AG04450 (cell line): ENCODE results near the gene COL5A1. TPM values are rescaled to one million over a fixed set of nuclear protein-coding genes. Genes with fewer than 3 reads are reported as not detected.
A peak's percentile ranks its signal among the peaks of the same experiment; 100 is the strongest.

Source experiments
- CTCF ChIA-PET: fragments of 300-600, 350-600 bp; formaldehyde crosslinking; extraction: SDS; loops from one replicate; lab custom pipeline; 2022; ENCODE audit warnings: antibody characterized with exemption, inconsistent platforms; lab: Charles Lee
- POLR2A ChIA-PET: fragments of 350-600 bp; formaldehyde crosslinking; extraction: SDS; loops from one replicate; lab custom pipeline; 2021; ENCODE audit warnings: antibody characterized with exemption, inconsistent platforms; lab: Yijun Ruan, JAX
- DNase-seq: peaks from one replicate; pipeline ENCODE4 v3.0.0-alpha.2; 2011; ENCODE audit warnings: low read depth, low spot score
- H3K27ac ChIP-seq: one replicate; pipeline ENCODE4 v1.5.1; 2012; ENCODE audit warnings: low read depth, low read length, control low read depth
- H3K27me3 ChIP-seq: one replicate; pipeline ENCODE4 v1.6.0; 2012; ENCODE audit warnings: low read length; ENCODE audit not compliant: control insufficient read depth, insufficient read depth
- H3K4me3 ChIP-seq: 2 replicates; pipeline ENCODE4 v1.5.1; 2011; ENCODE audit warnings: mild to moderate bottlenecking, low read depth, low read length, control low read depth
- H3K9me3 ChIP-seq: 2 replicates; pipeline ENCODE4 v1.5.1; 2012; ENCODE audit warnings: low read length; ENCODE audit not compliant: control insufficient read depth, insufficient read depth
- CTCF ChIP-seq: IDR thresholded peaks from 2 replicates; pipeline ENCODE4 v1.5.1; 2011; ENCODE audit warnings: low read depth, low read length, control low read depth, inconsistent platforms
- polyA plus RNA-seq: library from polyadenylated mRNA; depleted of rRNA; stranded (reverse); fragments of >200 nt; gene quantifications from 2 replicates; pipeline ENCODE4 v1.2.3, GENCODE V29; 2011

Gene COL5A1
- polyA plus RNA-seq, 1 experiment: 73.3 TPM

GRCh38 chr9:134602547-134603362 is 38.8 kb upstream of the COL5A1 start:
- TF ChIP-seq CTCF: no peak
- Histone ChIP-seq H3K4me3 (peak overlapping the region; percentile 7; the same call in 1 of the 2 replicates), H3K9me3 (peaks cover 10% of the 10 kb centered on the region), H3K27ac (peak overlapping the region; percentile 97), H3K27me3 (no peaks in the 10 kb centered on the region)
- ChIA-PET CTCF (interaction anchor here (0.9 kb wide), 1 partner anchor 153 kb away, joined by 6 read pairs; no protein-coding TSS in a partner anchor), POLR2A (interaction anchor here (0.5 to 1.7 kb wide), 10 partner anchors 22 to 146 kb away, joined by 3 to 10 read pairs (median 3); no protein-coding TSS in a partner anchor)
- peak; percentile 94 for DNase-seq

DNA sequence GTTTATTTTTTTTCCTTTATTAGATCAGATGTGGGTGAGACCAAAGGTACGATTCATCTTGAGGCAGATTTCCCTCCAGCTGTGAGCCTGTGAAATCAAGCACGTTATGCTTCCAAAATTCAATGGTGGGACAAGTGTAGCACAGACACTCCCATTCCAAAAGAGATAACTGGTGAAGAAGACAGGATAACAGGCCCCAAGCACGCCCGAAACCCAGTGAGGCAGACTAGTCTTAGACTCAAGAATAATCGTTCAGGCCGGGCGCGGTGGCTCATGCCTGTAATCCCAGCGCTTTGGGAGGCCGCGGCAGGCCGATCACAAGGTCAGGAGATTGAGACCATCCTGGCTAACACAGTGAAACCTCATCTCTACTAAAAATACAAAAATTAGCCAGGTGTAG is 36.8 kb upstream of the COL5A1 start:
- TF ChIP-seq CTCF: no peak
- no peaks in the 10 kb centered on the region for H3K27me3 ChIP-seq
- DNase-seq: no peak
- no peak overlapping the region for H3K4me3 ChIP-seq
- no peak overlapping the region for H3K27ac ChIP-seq
- ChIA-PET CTCF (no interaction called here), POLR2A (no interaction called here)
- peaks cover 10% of the 10 kb centered on the region for H3K9me3 ChIP-seq

- Histone ChIP-seq H3K27ac (no peak overlapping the region), H3K4me3 (no peak overlapping the region), H3K9me3 (peaks cover 10% of the 10 kb centered on the region), H3K27me3 (no peaks in the 10 kb centered on the region)
- no peak for TF ChIP-seq CTCF
- POLR2A ChIA-PET: no interaction called here
- no peak for DNase-seq
- CTCF ChIA-PET: interaction anchor here (0.7 kb wide), 1 partner anchor 9 kb away, joined by 3 read pairs; no protein-coding TSS in a partner anchor
These were observed 36.1 kb upstream of the COL5A1 start for GRCh38 chr9:134605351-134605965.

GRCh38 chr9:134605966-134606357 is 35.6 kb upstream of the COL5A1 start:
- DNase-seq: no peak
- no peak overlapping the region for H3K27ac ChIP-seq

More at GRCh38 chr9:134605966-134606357, 35.6 kb upstream of the COL5A1 start:
- ChIA-PET POLR2A (no interaction called here), CTCF (interaction anchor here (0.7 kb wide), 1 partner anchor 8 kb away, joined by 3 read pairs; no protein-coding TSS in a partner anchor)
- H3K27me3 ChIP-seq: no peaks in the 10 kb centered on the region
- H3K9me3 ChIP-seq: peaks cover 7% of the 10 kb centered on the region
- no peak overlapping the region for H3K4me3 ChIP-seq
- TF ChIP-seq CTCF: no peak
